ENCODE data around the gene VRK1. TPM values are rescaled to one million over a fixed set of nuclear protein-coding genes. Genes with fewer than 3 reads are reported as not detected.

VRK1 gene
- total and polyA plus RNA-seq, 10 of the 15 experiments (the other 5 are each of a cell fraction or from before 2014, with no cell fraction given), result 50.9 to 137 (median 84.7) TPM

GRCh38 chr14:96754162-96754844, 42.9 kb upstream of the VRK1 start:
- Histone ChIP-seq H3K27ac (ENCODE audit: control insufficient read depth, insufficient read depth) (no peak overlapping the region), H3K9me3 (replicated peaks; ENCODE audit: control insufficient read depth, insufficient read depth, low read length) (no peaks in the 10 kb centered on the region), H3K4me3 (no peak overlapping the region), H3K36me3 (ENCODE audit: control insufficient read depth in 2 of 2, insufficient read depth in 2 of 2, low read length in 1 of 2) (no peaks in the 10 kb centered on the region), H3K79me2 (ENCODE audit: control insufficient read depth, insufficient read depth, low read length) (no peaks in the 10 kb centered on the region), H3K4me2 (ENCODE audit: control insufficient read depth, insufficient read depth) (no peak overlapping the region), H3K27me3 (replicated peaks in 1 of 2; ENCODE audit: control insufficient read depth in 2 of 2, insufficient read depth in 2 of 2, low read length in 1 of 2) (peaks cover 1 to 4% of the 10 kb centered on the region in 2 experiments; a peak in 1 of 4 replicates), H4K20me1 (ENCODE audit: control insufficient read depth, insufficient read depth) (no peaks in the 10 kb centered on the region), H2AFZ (ENCODE audit: control insufficient read depth, low read depth, low read length) (no peak overlapping the region), H3K4me1 (ENCODE audit: control insufficient read depth, insufficient read depth, low read length) (no peaks in the 10 kb centered on the region), H3K9ac (ENCODE audit: control insufficient read depth, insufficient read depth, low read length) (no peak overlapping the region)
- no peak for FAIRE-seq
- ChIA-PET CTCF (interaction anchor here (1.0 kb wide), 1 partner anchor 99 kb away, joined by 3 read pairs; no protein-coding TSS in a partner anchor), RAD21 (ENCODE audit: unreplicated experiment) (no interaction called here), POLR2A (no interaction called here), SMC1A (ENCODE audit: uncharacterized antibody, unreplicated experiment) (no interaction called here)
- no TSS peak for BruUV-seq (replicated peaks)
- intact Hi-C loops (cut with micrococcal nuclease; ENCODE audit: unreplicated experiment), result no loop called here
- ATAC-seq, result no peak
- DNase-seq (ENCODE audit: low read depth, low spot score), result no peak
- 56% methylated on average over 8 of the region's 8 CpGs for WGBS (ENCODE audit: insufficient coverage, insufficient replicate concordance, low lambda C conversion rate, missing lambda C conversion rate)
- TF ChIP-seq RELB (IDR thresholded peaks at IDR 0.05; ENCODE audit: low read depth) (no peak), CBX3 (IDR thresholded peaks at IDR 0.05; ENCODE audit: borderline replicate concordance, low read depth) (no peak), SIX5 (IDR thresholded peaks at IDR 0.05; ENCODE audit: low read depth, low read length, severe bottlenecking) (peak; percentile 5), RFX5 (IDR thresholded peaks at IDR 0.05; ENCODE audit: low read depth, low read length) (no peak), ZBTB11 (CRISPR knock-in tag; IDR thresholded peaks at IDR 0.05) (no peak), NR2F1 (conservative IDR thresholded peaks at IDR 0.05) (no peak), ZNF24 (IDR thresholded peaks at IDR 0.05) (no peak)
- in situ Hi-C loops (cut with MboI), result no loop called here

Data from GM12878 (cell line).